Stimulated activated CD8-positive, alpha-beta memory T cell treated with anti-CD3 and anti-CD28 coated beads, Interleukin-12 subunit alpha, Interleukin-12 subunit beta, amount 100 ng/mL, for 4 hours (primary cell): ENCODE measurements around the gene DLEC1.

Source experiments
- DNase-seq: peaks from one replicate; pipeline ENCODE4 v3.0.0-alpha.2; 2020; ENCODE audit warnings: low read depth

DLEC1 gene

GRCh38 chr3:38137615-38138348 is 98.8 kb downstream of the DLEC1 start:
- DNase-seq, result no peak

- peak; percentile 79 for DNase-seq
Observed at GRCh38 chr3:38138349-38139190, 99.6 kb downstream of the DLEC1 start, which contains the start of gene MYD88. MYD88 (plus strand) TSS chr3:38138661; CDS start chr3:38138701, 40 bp downstream.

DNA sequence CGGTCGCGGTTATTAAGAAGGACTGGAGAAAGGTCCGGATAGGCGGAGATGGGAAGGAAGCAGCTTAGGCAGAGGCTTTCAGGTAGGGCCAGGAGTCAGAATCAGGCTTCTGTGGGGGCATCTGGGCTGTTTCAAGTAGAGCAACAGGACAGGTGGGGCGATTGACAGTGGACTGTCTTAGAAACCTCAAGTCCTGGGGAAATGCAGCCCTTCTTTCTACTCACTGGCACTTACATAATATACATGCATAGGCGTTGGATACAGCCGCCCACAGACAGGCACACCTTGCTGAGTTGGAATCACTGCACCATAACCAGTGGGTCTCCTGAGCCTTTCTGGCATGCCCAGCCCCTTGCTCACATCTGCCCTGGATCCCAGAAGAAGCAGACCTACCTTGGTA is 100.2 kb downstream of the DLEC1 start:
- DNase-seq, result no peak

GRCh38 chr3:38139652-38140051 is 100.6 kb downstream of the DLEC1 start:
- DNase-seq, result no peak

DNA sequence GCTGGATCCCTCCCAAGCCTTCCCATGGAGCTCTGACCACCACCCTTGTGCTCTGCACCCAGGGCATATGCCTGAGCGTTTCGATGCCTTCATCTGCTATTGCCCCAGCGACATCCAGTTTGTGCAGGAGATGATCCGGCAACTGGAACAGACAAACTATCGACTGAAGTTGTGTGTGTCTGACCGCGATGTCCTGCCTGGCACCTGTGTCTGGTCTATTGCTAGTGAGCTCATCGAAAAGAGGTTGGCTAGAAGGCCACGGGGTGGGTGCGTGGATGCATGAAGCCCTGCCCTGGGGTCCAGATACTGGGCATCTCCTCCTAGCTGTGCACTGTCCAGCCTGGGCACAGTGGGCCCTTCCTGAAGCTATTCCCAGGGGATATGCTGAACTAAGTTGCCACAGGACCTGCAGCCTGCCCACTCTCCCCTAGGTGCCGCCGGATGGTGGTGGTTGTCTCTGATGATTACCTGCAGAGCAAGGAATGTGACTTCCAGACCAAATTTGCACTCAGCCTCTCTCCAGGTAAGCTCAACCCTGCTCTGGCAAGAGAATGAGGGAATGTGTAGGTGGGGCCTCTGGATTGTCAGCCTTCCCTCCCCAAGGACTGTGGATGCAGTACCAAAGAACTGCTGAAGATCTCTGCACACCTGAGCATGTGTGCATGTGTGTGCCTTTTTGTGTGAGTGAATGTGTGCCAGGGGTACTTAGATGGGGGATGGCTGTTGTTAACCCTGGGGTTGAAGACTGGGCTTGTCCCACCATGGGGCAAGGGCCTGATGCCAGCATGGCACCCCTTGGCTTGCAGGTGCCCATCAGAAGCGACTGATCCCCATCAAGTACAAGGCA is 101.5 kb downstream of the DLEC1 start:
- DNase-seq, result no peak

- no peak for DNase-seq
Observed at GRCh38 chr3:38141173-38141951, 102.4 kb downstream of the DLEC1 start.

GRCh38 chr3:38141952-38142273 is 102.9 kb downstream of the DLEC1 start:
- no peak for DNase-seq

DNA sequence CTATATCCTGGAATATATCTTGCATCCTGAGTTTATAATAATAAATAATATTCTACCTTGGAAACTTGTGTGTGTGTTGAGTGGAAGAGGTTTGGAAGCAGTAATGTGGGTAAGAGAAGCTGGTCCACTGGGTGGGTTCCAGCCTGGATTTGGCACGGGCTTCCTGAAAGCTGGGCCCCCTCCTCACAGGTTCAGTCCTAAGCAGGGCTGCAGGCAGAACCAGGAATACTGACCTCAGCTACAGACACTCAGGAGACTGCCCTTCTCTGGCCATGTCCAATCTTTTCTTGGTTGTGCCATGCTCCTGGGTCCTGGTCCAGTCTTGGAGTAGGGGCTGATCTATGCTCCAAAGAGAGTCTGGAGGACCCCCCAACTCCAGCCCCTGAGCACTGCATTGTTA is 104.0 kb downstream of the DLEC1 start:
- no peak for DNase-seq

- no peak for DNase-seq
Observed at GRCh38 chr3:38143511-38143910, 104.5 kb downstream of the DLEC1 start.

GRCh38 chr3:38146504-38146903 is 107.5 kb downstream of the DLEC1 start:
- DNase-seq, result no peak

- no peak for DNase-seq
Observed at GRCh38 chr3:38147421-38147820, 108.4 kb downstream of the DLEC1 start.

- no peak for DNase-seq
Observed at GRCh38 chr3:38148311-38148882, 109.4 kb downstream of the DLEC1 start.

GRCh38 chr3:38149708-38150107 is 110.7 kb downstream of the DLEC1 start:
- DNase-seq, result no peak

DNA sequence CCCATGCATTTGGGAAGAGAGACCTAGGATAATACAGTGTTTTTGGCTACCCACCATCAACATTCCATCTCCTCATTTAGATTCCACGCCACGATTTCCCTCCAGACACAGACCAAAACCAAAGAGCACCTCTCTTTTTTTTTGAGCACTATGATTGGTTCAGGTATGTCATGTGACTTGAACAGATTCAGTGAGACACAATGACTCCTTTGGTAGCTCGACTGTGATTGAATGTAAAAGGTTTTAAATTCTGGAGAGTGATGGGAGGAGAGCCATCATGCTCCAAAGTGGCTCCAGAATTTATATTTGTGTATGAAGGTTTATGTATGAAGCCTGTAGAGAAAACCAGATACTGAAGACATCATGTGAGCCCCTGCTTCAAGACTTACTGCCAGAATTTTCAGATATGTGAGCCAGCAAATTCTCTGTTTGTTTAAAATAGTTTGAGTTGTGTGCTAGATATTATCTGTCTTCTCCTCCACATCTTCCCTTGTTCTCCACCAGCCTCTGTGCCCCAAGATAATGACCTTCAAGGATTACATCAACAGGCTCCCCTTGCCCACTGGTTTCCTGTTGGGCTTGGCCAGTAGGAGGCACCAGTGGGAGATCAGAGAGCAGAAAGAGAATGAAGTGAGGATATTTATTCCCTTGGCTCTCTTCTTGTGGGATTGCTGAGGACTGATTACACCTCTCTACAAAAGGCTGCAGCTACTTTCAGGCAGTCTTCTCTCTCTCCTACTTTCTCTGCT is 111.9 kb downstream of the DLEC1 start:
- DNase-seq, result no peak

DNA sequence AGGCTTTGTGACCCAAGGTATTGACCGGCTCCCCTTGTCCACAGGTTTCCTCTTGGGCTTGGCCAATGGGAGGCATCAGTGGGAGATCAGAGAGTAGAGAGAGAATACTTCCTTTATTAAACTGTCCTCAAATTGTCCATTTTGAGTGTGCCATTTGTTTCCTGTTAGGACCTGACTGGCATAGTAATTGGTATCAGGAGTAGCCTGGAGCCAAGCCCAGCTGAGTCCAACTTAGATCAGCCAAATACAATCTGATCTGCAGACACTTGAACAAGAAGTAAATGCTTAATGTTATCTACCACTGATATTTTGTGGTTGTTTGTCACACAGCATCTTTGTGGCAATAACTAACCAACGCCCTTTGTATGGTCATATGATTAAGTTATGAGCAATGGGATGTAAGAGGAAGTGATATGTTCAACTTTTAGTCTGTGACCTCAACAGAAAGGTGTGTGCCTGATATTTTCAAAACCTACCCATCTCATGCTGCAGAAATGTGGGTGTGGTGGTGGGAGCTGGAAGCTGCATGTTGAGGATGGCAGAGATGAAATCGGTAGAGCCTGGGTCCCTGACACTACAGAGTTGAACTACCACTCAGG is 112.8 kb downstream of the DLEC1 start:
- no peak for DNase-seq

- no peak for DNase-seq
Observed at GRCh38 chr3:38152609-38153008, 113.6 kb downstream of the DLEC1 start.

GRCh38 chr3:38153221-38153620 is 114.2 kb downstream of the DLEC1 start:
- no peak for DNase-seq

DNA sequence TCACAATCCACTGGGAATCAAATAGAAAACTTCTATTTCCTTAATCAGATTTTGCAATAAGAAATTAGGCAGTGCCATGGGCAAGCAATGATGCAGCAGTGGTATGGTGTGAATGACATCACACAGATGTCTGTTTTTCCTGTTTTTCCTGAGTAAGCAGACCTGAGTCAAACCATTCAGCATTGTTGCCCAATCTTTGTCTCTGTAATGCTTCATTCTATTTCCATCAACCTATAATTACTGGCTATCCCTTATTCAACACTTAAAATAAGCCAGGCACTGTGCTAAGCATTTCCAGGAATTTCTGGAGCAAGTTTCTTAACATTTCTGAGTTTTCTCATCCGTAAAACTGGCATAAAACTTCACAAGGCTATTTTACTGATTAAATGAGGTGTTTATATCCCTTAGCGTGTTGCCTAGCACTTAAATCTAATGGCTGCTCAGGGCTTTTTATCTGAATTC is 115.1 kb downstream of the DLEC1 start:
- no peak for DNase-seq

GRCh38 chr3:38154625-38155255 is 115.7 kb downstream of the DLEC1 start:
- DNase-seq, result no peak

DNA sequence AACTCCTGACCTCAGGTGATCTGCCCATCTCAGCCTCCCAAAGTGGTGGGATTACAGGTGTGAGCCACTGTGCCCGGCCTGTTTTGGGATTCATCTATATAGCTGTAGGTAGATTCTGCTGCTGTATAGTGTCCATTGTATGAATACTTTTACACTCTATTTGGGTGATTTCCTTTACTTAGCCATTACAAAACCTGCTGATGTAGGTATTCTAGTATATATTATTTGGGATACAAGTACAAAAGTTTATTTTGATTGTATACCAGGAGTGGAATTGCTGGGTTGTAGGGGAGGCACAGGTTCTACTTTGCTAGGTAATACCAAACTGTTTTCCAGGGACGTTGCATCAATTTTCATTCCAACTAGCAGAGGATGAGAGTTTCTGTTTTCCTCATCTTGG is 116.8 kb downstream of the DLEC1 start:
- DNase-seq, result no peak
